ENCODE data around the gene NFIA. TPM values are rescaled to one million over a fixed set of nuclear protein-coding genes. Genes with fewer than 3 reads are reported as not detected.

NFIA gene
- total and polyA plus RNA-seq, 2 of the 13 experiments (the other 11 are each of a cell fraction or from before 2014, with no cell fraction given), result 14.7 to 28.5 TPM

- 82% methylated on average over 4 of the region's 4 CpGs for WGBS (ENCODE audit: low lambda C conversion rate)
- in situ Hi-C loops (cut with HindIII; ENCODE audit: extremely low pct_ligation_motif_present, low pct_unique_long_range_greater_than_20kb), result no loop called here
These were observed 12.3 kb upstream of the NFIA start for GRCh38 chr1:61070054-61070453.

GRCh38 chr1:61071205-61072130 is 10.9 kb upstream of the NFIA start:
- POLR2A ChIA-PET, result no interaction called here
- Histone ChIP-seq H3K4me2 (ENCODE audit: low read depth, low read length) (no peak overlapping the region), H2AFZ (ENCODE audit: low read length) (no peak overlapping the region), H3K36me3 (replicated peaks in 1 of 2; ENCODE audit: control insufficient read depth in 1 of 2, insufficient read depth in 2 of 2, low read length in 2 of 2) (no peaks in the 10 kb centered on the region), H4K20me1 (ENCODE audit: insufficient read depth, low read length) (no peaks in the 10 kb centered on the region), H3K27me3 (ENCODE audit: control insufficient read depth in 1 of 2, insufficient read depth in 2 of 2, low read length in 2 of 2) (no peaks in the 10 kb centered on the region), H3K27ac (ENCODE audit: extremely low read length, insufficient read depth, low read length) (no peak overlapping the region), H3K4me3 (replicated peaks in 1 of 3; ENCODE audit: insufficient read depth in 1 of 3, low read depth in 2 of 3, low read length in 3 of 3) (no peak overlapping the region), H3K9ac (ENCODE audit: insufficient read depth, low read depth, low read length) (no peak overlapping the region), H3K79me2 (ENCODE audit: insufficient read depth, low read length) (no peaks in the 10 kb centered on the region), H3K9me3 (ENCODE audit: low read length) (no peaks in the 10 kb centered on the region), H3K4me1 (ENCODE audit: insufficient read depth, low read length) (peaks cover 31% of the 10 kb centered on the region)
- in situ Hi-C loops (cut with HindIII; ENCODE audit: extremely low pct_ligation_motif_present, low pct_unique_long_range_greater_than_20kb) (no loop called here), intact Hi-C loops (cut with micrococcal nuclease; ENCODE audit: unreplicated experiment) (no loop called here)
- FAIRE-seq, result no peak
- CTCF ChIA-PET (ENCODE audit: low intra/inter-chr PET ratio, low total read pairs), result no interaction called here
- TF ChIP-seq ZNF160 (CRISPR knock-in tag; IDR thresholded peaks at IDR 0.05), result no peak
- no peak for TF ChIP-seq ZNF547 (CRISPR knock-in tag; IDR thresholded peaks at IDR 0.05)
- TF ChIP-seq TBP (CRISPR knock-in tag; IDR thresholded peaks at IDR 0.05), result no peak
- no peak for TF ChIP-seq IRF9 (CRISPR knock-in tag; IDR thresholded peaks at IDR 0.05; ENCODE audit: borderline replicate concordance)
- TF ChIP-seq KDM6A (CRISPR knock-in tag; IDR thresholded peaks at IDR 0.05; ENCODE audit: low read depth), result no peak
- TF ChIP-seq ZBTB7B (CRISPR knock-in tag; IDR thresholded peaks at IDR 0.05), result no peak
- no peak for TF ChIP-seq ZNF326 (CRISPR knock-in tag; IDR thresholded peaks at IDR 0.05; ENCODE audit: borderline replicate concordance)
- TF ChIP-seq GMEB1 (CRISPR knock-in tag; IDR thresholded peaks at IDR 0.05; ENCODE audit: borderline replicate concordance), result no peak
- no peak for TF ChIP-seq SIN3B (IDR thresholded peaks at IDR 0.05; ENCODE audit: low read length)
- DNase-seq (ENCODE audit: low spot score), result no peak
- 68% methylated on average over 6 of the region's 6 CpGs for WGBS (ENCODE audit: low lambda C conversion rate)
- no TSS peak for BruUV-seq (replicated peaks)
- no peak for ATAC-seq

More at GRCh38 chr1:61070054-61070453, 12.3 kb upstream of the NFIA start:
- H3K4me2 ChIP-seq (ENCODE audit: low read depth, low read length), result no peak overlapping the region
- no peaks in the 10 kb centered on the region for H3K36me3 ChIP-seq (replicated peaks in 1 of 2; ENCODE audit: control insufficient read depth in 1 of 2, insufficient read depth in 2 of 2, low read length in 2 of 2)
- ATAC-seq, result no peak
- DNase-seq (ENCODE audit: low spot score), result no peak
- no peak overlapping the region for H2AFZ ChIP-seq (ENCODE audit: low read length)
- H3K27ac ChIP-seq (ENCODE audit: extremely low read length, insufficient read depth, low read length), result no peak overlapping the region
- intact Hi-C loops (cut with micrococcal nuclease; ENCODE audit: unreplicated experiment), result no loop called here
- H3K9me3 ChIP-seq (ENCODE audit: low read length), result no peaks in the 10 kb centered on the region
- no peak for FAIRE-seq
- no peak for TF ChIP-seq ZNF644 (CRISPR knock-in tag; IDR thresholded peaks at IDR 0.05; ENCODE audit: low read depth)
- no peak for TF ChIP-seq ZNF556 (CRISPR knock-in tag; IDR thresholded peaks at IDR 0.05; ENCODE audit: borderline replicate concordance)
- TF ChIP-seq ZNF530 (CRISPR knock-in tag; IDR thresholded peaks at IDR 0.05; ENCODE audit: low read depth), result no peak
- TF ChIP-seq MATR3 (CRISPR knock-in tag; IDR thresholded peaks at IDR 0.05), result no peak
- no peak for TF ChIP-seq ATF1 (CRISPR knock-in tag; IDR thresholded peaks at IDR 0.05)
- H4K20me1 ChIP-seq (ENCODE audit: insufficient read depth, low read length), result no peaks in the 10 kb centered on the region
- H3K79me2 ChIP-seq (ENCODE audit: insufficient read depth, low read length), result no peaks in the 10 kb centered on the region
- no peak overlapping the region for H3K9ac ChIP-seq (ENCODE audit: insufficient read depth, low read depth, low read length)
- H3K27me3 ChIP-seq (ENCODE audit: control insufficient read depth in 1 of 2, insufficient read depth in 2 of 2, low read length in 2 of 2), result no peaks in the 10 kb centered on the region
- POLR2A ChIA-PET, result no interaction called here
- CTCF ChIA-PET (ENCODE audit: low intra/inter-chr PET ratio, low total read pairs), result no interaction called here
- no TSS peak for BruUV-seq (replicated peaks)
- H3K4me1 ChIP-seq (ENCODE audit: insufficient read depth, low read length), result peaks cover 22% of the 10 kb centered on the region
- no peak overlapping the region for H3K4me3 ChIP-seq (replicated peaks in 1 of 3; ENCODE audit: insufficient read depth in 1 of 3, low read depth in 2 of 3, low read length in 3 of 3)
